Activated CD4-positive, alpha-beta T cell treated with anti-CD3 and anti-CD28 coated beads for 4 hours (primary cell): ENCODE results near the gene ZGPAT.
A peak's percentile ranks its signal among the peaks of the same experiment; 100 is the strongest.

Experiments used
- DNase-seq, 2 donors: peaks; one replicate each; pipeline ENCODE4 v3.0.0-alpha.2; 2020

Gene ZGPAT

DNA sequence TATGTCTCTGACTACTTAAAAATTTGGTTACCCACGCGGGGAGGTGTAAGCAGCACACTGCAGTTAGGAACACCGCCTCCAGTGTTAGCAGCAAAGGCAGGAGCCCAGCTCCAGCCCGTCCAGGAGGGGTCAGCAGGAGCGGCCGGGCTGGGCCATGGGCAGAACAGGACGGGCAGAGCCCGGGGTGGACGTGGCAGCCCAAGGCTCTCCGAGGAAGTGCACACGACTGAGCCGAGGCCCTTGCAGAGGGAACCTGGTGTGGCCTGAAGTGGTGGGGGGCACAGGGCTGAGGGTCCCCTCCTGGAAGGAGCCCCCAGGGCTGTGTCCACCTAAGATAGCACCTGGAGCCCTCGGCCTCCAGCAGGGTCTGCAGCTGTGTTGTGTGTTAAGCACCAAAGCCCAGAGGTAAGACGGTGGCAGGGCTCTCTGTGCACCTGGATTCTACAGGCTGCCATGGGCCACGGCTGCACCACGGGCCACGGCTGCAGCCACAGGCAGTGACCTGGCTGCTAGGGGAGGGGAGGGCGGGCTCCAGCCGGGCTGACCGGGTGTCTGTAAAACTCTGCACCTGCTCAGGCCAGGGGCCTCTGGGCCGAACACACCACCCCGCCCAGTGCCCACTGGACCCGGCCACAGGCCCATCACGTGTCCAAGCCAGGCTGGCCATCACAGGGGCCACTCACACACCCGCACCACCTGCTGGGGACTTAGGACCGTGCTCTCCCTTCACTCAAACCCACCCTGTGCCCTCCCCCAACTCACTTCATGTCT, 38.3 kb downstream of the ZGPAT start:
- no peak for DNase-seq

DNA sequence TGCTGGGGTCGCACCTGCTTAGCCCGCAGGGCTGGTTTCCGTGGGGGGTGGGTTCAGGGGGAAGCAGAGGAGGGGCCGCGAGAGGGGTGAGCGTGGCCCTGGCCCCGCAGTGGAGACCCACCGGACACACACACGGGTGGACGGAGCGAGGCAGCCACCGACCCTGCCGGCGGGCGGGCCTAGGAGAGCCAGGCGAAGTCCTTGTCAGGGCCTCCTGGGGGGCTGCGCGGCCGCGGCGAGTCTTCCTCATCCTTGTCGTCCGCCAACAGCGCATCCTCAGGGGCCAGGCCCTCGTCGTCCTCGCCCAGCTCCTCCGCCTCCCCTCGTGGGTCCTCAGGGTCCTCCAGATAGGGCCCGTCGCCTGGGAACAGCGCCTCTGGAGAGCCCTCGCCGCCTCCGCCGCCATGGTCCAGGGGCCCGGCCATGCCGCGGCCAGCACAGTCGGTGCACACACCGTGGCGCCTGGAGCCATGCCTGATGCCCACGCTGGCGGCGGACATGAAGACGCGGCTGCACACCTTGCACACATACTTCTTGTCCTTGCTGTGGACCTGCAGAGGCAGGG, 39.0 kb downstream of the ZGPAT start:
- no peak for DNase-seq

GRCh38 chr20:63747622-63748069, 39.8 kb downstream of the ZGPAT start:
- DNase-seq = no peak

- no peak for DNase-seq
Observed at GRCh38 chr20:63748070-63748933, 40.5 kb downstream of the ZGPAT start.

DNA sequence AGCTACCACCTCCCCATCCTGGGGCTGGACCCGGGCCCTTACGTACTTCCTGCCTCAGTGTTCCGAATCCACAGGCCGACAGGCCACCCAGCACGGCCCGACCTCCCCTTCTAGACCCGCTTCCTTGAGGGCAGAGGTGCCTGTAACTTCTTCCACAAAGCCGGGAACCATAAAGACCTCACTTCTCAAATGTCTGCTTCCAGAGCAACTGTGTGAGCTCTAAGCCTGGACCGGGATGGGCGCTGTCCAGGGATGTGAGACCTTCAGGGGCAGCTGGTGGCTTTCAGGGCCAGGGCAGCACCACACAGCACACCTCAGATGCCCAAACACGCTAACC, 41.1 kb downstream of the ZGPAT start:
- no peak for DNase-seq

DNA sequence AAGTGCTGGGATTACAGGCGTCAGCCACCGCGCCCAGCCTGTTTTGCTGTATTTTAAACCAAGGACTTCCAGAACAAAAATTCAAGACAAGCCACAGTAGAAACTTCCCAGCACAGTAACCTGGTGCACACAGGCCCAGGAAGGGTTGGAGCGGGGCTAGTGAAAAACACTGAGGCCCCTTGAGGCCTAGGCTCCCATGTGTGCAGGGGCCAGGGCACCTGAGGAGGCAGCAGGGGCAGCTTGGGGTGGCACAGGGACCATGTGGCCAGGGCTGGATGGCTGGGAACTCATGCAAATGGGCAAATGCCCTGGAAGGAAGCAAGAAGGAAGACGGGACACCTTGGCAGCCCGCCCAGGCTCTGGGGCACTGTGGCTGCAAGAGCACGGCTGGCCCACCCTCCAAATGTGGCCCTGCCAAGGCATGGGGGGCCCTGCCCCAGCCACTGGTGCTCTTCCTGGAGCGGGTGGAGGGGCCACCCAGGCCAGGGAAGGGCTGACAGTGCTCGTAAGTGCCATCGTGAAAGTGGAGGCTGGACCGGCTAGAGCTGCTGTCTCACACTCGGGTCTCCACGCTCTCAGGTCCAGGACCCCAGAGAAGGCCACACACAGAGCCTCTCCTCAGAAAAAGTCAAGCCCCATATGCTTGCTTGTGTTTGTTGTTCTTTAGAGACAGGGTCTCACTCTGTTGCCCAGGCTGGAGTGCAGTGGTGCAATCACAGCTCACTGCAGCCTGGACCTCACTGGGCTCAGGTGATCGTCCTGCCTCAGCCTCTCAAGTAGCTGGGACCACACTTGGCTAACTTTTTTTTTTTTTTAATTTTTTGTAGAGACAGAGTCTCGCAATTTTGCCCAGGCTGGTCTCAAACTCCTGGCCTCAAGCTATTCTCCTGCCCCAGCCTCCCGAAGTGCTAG, 42.0 kb downstream of the ZGPAT start:
- DNase-seq = no peak

DNA sequence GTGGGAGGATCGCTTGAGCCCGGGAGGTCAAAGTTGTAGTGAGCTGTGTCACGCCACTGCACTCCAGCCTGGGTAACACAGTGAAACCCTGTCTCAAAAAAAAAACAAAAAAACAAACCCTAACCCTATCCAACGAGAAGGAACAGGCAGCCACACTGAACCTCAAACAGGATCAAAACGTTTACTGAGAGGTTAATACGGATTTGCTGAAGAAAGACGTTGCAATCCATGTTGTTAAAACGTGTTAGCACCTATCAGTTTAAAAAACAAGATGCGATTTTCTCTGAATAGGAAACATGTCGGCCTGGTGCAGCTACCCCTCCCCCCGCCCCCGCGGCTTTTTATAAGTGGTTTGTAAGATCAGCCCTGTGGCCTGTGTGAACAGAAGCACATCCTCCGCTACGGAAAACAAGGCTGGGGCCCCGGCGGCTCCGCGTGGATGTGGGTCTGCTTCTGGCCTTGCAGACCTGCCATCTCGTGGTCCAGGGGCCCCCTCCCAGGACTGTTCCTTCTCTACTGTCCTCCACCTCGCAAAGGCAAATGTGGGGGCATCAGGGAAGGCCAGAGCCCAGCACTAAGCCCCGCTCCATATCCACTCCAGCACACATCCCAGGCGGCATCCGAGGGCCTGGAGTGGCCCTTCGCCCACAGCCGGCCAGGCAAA, 43.1 kb downstream of the ZGPAT start:
- peak; percentile 61 to 72 for DNase-seq

DNA sequence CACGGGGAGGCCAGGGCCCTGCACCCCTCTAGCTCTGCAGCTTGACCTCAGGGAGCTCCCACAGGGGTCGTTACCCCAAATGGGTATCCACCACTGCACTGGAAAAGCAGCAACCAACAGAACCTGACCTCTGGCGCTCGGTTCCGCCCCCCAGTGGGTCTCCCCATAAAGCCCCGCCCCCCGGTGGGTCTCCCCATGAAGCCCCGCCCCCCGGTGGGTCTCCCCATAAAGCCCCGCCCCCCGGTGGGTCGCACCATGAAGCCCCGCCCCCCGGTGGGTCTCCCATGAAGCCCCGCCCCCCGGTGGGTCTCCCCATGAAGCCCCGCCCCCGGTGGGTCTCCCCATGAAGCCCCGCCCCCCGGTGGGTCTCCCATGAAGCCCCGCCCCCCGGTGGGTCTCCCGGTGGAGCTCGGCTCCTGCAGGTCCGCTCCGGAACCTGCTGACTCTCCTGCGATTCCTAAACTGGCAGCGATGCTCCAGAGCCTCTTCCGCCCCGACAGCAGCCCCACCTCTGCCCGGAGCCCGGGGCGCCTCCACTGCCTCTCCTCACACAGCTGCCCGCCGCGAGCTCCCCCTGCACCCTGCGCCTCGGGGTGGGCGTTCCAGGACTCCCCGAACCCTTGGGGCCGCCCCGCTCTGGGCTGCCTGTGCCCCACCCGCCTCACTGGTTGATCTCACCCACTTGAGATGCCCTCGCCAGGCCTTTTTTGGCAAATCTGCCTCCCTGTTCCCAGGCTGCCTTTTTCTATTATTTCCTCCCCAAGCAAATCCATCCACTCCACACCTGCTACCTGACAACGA, 43.8 kb downstream of the ZGPAT start:
- no peak for DNase-seq

GRCh38 chr20:63752411-63753101, 44.7 kb downstream of the ZGPAT start:
- DNase-seq = no peak

- no peak for DNase-seq
Observed at GRCh38 chr20:63753381-63753780, 45.5 kb downstream of the ZGPAT start.

GRCh38 chr20:63754008-63754407, 46.2 kb downstream of the ZGPAT start:
- DNase-seq = no peak

DNA sequence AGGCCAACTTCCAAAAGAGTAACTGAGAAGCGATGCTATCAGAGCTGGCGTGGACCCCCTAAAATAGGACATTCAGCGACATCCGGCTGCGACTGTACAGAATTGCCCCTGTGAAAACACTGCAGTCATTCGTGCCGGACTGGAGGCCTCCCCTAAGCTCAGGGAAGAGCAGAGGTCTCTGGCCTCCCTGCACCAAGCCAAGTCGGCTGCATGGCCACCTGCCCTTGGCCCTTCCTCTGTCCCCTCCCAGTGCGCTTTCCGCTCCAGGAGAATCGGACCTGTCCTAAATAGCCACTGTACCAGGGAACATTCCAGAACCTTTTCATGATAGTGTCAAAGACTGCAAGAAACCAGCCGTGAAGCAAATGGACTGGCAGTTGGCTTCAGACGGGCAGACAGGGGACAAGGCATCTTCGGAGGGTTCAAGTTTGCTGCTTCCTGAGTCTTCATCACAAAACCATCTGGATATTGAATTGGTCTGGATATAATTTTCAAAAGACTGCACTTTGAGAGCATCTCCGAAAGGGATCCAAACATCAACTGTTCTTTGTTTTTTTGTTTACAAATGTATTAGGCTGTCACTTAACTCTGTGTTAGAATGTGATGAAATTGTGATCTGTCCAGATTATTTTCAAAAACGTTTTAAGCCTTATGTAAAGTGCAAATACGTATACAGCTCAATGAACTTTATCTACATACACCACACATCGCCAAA, 48.3 kb downstream of the ZGPAT start:
- DNase-seq = no peak

DNA sequence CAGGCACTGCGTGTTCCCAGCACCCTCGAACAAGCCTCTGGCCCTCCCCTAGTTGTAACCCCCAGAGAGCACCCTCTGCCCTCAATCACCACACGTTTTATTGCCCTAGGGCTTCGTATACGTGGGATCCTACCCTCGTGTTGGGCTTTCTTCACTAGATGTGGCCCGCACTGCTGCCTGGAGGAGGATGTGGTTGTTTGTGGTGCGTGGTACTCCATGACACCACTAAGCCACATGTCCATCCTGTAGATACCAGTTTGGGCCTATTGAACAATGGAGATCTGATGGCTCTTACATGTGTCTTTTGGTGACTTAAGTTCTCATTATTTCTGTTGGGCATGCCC, 48.8 kb downstream of the ZGPAT start:
- no peak for DNase-seq

DNA sequence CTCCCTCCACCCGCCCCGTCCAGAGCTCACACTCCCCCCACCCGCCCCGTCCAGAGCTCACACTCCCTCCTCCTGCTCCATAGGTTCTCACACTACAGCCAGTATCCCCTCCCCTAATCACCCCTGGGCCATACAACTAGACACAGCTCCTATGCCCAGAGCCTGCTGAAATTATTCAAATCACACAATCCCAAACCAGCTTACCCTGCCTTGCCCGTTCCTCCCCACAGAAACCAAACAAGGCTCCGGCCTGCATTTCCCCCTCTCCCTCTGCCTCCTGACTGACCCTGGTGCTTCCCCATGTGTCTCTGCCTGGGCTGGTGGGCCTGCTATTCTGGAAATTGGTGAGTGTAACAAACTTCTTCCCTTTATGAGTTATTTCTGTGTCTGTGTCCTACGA, 50.3 kb downstream of the ZGPAT start:
- no peak for DNase-seq

- no peak for DNase-seq
Observed at GRCh38 chr20:63759377-63759901, 51.6 kb downstream of the ZGPAT start.

DNA sequence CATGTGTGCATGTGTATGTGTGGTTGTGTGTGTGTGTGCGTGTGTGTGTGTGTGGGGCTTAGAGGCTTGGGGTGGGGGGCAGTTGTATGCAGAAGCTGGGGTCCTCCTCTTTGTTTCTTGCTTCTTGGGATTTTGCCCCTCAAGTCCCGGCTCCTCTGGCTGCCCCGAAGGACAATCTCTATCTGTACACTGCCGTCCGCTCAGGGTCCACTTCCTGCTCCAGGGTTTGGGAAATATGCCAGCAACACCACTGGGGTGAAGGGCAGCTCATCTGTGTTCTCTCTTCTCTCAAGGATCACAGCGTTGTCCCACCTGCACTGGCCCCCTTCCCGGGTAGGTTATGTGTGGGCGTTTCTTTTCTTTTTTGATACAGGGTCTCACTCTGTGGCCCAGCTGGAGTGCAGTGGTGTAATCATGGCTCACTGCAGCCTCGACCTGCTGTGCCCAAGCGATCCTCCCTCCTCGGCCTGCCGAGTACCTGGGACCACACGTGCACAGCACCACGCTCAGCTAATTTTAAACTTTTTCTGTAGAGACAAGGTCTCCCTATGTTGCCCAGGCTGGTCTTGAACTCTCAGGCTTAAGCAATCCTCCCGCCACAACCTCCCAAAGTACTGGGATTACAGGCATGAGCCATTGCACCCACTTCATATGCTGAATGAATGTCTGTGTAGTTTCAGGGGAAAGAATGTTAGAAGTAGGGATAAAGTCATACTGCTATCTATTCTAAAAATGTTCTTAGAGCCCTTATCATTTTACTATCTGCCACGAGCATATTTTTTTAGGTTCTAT, 57.4 kb downstream of the ZGPAT start:
- DNase-seq = no peak

DNA sequence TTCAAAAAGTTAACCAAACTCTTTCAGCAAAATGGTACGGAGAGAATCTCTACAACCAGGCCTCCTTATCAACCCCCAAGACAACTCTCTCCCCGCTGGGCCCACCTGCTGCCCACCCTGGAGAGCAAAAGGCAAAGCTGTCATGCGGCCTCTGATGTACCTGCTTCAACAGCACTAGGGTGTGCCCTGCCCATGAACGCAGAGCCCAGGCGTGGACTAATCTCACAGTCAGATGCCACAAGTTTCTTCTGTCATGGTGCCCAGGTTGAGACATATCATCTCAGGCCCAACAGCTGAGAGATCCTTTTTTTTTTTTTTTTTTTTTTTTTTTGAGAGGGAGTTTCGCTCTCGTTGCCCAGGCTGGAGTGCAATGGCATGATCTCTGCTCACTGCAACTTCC, 58.1 kb downstream of the ZGPAT start:
- DNase-seq = no peak

DNA sequence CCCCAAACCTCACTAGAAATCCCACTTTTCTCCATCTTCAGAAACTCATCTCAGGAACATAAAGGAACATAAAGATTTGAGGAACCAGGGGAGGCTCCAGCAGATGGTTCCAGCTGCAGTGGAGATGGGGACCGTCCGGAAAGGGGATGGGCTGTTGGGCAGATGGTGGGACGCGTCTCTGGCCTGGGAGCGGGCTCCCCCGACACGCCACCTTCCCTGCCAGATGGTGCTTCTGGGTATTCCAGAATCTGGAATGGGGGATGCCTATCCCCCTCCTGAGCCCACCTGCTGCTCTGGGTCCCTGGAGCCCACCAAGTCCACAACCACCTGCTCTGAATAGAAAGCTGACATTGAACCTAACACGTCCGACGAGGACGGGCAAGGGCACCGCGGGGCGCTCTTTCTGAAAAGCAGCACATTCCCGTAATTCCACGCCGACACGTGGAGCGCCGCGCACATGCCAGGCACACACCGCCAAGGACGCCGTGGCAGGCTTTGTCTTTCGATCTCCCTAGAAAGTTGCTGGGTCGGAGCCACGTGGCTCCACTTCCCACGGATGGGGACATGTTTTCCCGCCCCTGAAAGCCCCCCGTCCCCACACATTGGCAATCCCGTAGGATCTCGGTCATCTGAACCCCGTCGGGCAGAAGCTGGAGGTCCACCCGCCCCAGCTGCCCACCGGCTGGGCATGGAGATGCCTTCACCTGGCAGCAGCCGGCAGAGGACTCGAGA, 59.0 kb downstream of the ZGPAT start:
- no peak for DNase-seq
